GM18867 (cell line): ENCODE results near the gene MAML2.

Source experiments
- ATAC-seq: cut with Tn5 transposase; IDR thresholded peaks from one replicate; pipeline ENCODE4 v1.9.1; 2021; ENCODE audit warnings: mild to moderate bottlenecking, moderate library complexity; ENCODE audit not compliant: unreplicated experiment

MAML2 gene

GRCh38 chr11:96026310-96026709, 316.7 kb downstream of the MAML2 start:
- no peak for ATAC-seq

- ATAC-seq = no peak
These were observed 318.3 kb downstream of the MAML2 start for GRCh38 chr11:96024666-96025065.

- ATAC-seq = no peak
These were observed 319.7 kb downstream of the MAML2 start for GRCh38 chr11:96023275-96023674.

- ATAC-seq = no peak
These were observed 320.9 kb downstream of the MAML2 start for GRCh38 chr11:96021901-96022650.

GRCh38 chr11:96019810-96020747, 322.9 kb downstream of the MAML2 start:
- no peak for ATAC-seq

- ATAC-seq = no peak
These were observed 323.7 kb downstream of the MAML2 start for GRCh38 chr11:96019281-96019680.

GRCh38 chr11:96017856-96018255, 325.1 kb downstream of the MAML2 start:
- ATAC-seq = no peak

- no peak for ATAC-seq
These were observed 326.0 kb downstream of the MAML2 start for GRCh38 chr11:96016978-96017502.

GRCh38 chr11:96015906-96016565, 327.0 kb downstream of the MAML2 start:
- no peak for ATAC-seq

- no peak for ATAC-seq
These were observed 328.8 kb downstream of the MAML2 start for GRCh38 chr11:96014217-96014616.

- no peak for ATAC-seq
These were observed 329.4 kb downstream of the MAML2 start for GRCh38 chr11:96013461-96014213.

GRCh38 chr11:96012086-96012824, 330.7 kb downstream of the MAML2 start:
- peak; percentile 86 for ATAC-seq

- ATAC-seq = no peak
These were observed 332.3 kb downstream of the MAML2 start for GRCh38 chr11:96010683-96011082.

GRCh38 chr11:96008161-96008720, 334.8 kb downstream of the MAML2 start:
- ATAC-seq = no peak

GRCh38 chr11:96006037-96006436, 337.0 kb downstream of the MAML2 start:
- ATAC-seq = no peak

- ATAC-seq = no peak
These were observed 338.1 kb downstream of the MAML2 start for GRCh38 chr11:96004862-96005261.

- ATAC-seq = no peak
These were observed 340.2 kb downstream of the MAML2 start for GRCh38 chr11:96002754-96003290.

GRCh38 chr11:96002339-96002738, 340.7 kb downstream of the MAML2 start:
- no peak for ATAC-seq

- no peak for ATAC-seq
These were observed 342.0 kb downstream of the MAML2 start for GRCh38 chr11:96001037-96001436.
